Prostate gland (tissue), 2 donors: Measurements from ENCODE around the gene PDE10A. TPM values are rescaled to one million over a fixed set of nuclear protein-coding genes. Genes with fewer than 3 reads are reported as not detected.

Experiments
- DNase-seq: peaks from one replicate; pipeline ENCODE4 v3.0.0-alpha.2; 2019; ENCODE audit warnings: low spot score
- H3K27ac ChIP-seq, 2 donors: fragments of 200-600 bp; sonication (generic); 2 replicates each; pipeline ENCODE4 v1.5.1; 2017 to 2019
- H3K27me3 ChIP-seq: fragments of 200-600 bp; sonication (generic); replicated peaks from 2 replicates; pipeline ENCODE4 v1.5.1; 2019; ENCODE audit not compliant: insufficient read depth
- H3K36me3 ChIP-seq, 2 donors: fragments of 200-600 bp; sonication (generic); 1 replicate in 1 of 2; 2 replicates in 1 of 2; pipeline versions ENCODE4 v1.5.1 to v1.8.1; 2017 to 2019
- H3K4me1 ChIP-seq: fragments of 200-600 bp; sonication (generic); replicated peaks from 2 replicates; pipeline ENCODE4 v1.5.1; 2019
- H3K4me3 ChIP-seq, 2 donors: fragments of 200-600 bp; sonication (generic); 2 replicates each; pipeline ENCODE4 v1.5.1; 2017 to 2019
- H3K9me3 ChIP-seq: fragments of 200-600 bp; sonication (generic); 2 replicates; pipeline ENCODE4 v1.5.1; 2017
- POLR2A ChIP-seq: fragments of 450-650 bp; IDR thresholded peaks from one replicate; pipeline ENCODE4 v1.6.1; 2016; ENCODE audit warnings: antibody characterized with exemption, mild to moderate bottlenecking
- POLR2AphosphoS5 ChIP-seq: sonication (generic); formaldehyde crosslinking; IDR thresholded peaks from one replicate; pipeline ENCODE4 v1.6.1; 2017; ENCODE audit warnings: antibody characterized with exemption
- WGBS: methylation state at CpG from one replicate; pipeline ENCODE4 v1.1.5; 2018; 5-methylcytosine and 5-hydroxymethylcytosine counted together
- intact Hi-C: fragments of 100-400 bp; cut with DNase I; formaldehyde crosslinking; loops from one replicate; pipeline ENCODE4 v1.14.2; 2022
- total RNA-seq, 2 donors: library from RNA; depleted of rRNA; stranded (reverse); fragments of >200 nt; gene quantifications; one replicate each; pipeline ENCODE4 v1.1.0, GENCODE V29; 2016
- TF ChIP-seq, protein P1 (sequence below), 4 experiments: fragments of 200-600 bp in 2 of 4; fragments of 450-650 bp in 2 of 4; sonication (generic) in 2 of 4; IDR thresholded peaks; 1 replicate in 3 of 4; 2 replicates in 1 of 4; pipeline ENCODE4 v1.5.1; 2016 to 2019; ENCODE audit warnings: antibody characterized with exemption in 4 of 4, mild to moderate bottlenecking in 2 of 4, moderate library complexity in 2 of 4

The PDE10A gene
- total RNA-seq, 2 donors from 2014 or later: 9.6 to 13.5 TPM

DNA sequence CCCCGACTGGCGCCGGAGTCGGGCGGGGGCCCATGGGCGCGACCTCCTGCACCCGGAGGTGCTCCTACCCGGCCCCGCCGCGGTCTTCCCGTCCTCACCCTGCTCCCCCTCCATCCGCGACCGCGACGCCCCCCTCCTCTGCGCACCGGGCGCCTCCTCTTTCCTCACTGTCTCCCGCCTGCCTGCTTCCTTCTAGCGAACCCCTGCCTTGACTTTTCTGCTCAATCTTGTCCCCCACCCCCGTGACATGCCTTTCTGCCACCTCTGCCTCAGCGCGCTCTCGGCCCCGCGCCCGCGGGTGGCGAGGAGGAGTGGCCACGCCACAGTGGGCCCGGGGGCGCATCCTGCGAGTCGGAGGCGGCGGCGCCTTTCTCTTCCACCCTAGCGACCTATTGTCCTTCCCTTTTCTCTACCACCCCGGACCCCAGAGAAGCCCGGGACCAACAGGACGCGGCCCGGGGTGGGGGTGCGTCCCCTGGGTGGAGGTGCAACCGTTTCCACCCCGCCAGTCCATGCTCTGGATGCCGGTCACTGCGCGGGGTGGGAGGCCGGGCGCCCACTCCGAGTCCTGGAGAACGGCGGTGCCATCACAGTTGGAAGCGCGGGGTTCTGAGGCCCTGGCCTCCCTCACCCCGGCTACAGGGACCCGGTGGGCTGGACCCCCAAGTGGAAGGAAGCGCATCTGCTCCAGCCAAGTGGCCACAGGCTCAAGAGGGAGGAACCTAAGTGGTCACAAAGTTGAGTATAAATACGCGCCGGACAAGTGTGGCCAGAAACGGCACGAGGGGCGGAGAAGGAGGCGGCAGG, 2.0 kb downstream of the PDE10A start:
- DNase-seq: no peak
- H3K4me1 ChIP-seq: peaks cover 8% of the 10 kb centered on the region
- TF ChIP-seq POLR2AphosphoS5: no peak
- TF ChIP-seq POLR2A: no peak
- TF ChIP-seq, protein P1, sequence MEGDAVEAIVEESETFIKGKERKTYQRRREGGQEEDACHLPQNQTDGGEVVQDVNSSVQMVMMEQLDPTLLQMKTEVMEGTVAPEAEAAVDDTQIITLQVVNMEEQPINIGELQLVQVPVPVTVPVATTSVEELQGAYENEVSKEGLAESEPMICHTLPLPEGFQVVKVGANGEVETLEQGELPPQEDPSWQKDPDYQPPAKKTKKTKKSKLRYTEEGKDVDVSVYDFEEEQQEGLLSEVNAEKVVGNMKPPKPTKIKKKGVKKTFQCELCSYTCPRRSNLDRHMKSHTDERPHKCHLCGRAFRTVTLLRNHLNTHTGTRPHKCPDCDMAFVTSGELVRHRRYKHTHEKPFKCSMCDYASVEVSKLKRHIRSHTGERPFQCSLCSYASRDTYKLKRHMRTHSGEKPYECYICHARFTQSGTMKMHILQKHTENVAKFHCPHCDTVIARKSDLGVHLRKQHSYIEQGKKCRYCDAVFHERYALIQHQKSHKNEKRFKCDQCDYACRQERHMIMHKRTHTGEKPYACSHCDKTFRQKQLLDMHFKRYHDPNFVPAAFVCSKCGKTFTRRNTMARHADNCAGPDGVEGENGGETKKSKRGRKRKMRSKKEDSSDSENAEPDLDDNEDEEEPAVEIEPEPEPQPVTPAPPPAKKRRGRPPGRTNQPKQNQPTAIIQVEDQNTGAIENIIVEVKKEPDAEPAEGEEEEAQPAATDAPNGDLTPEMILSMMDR (IDR thresholded peaks at IDR 0.05): no peak
- H3K9me3 ChIP-seq: no peaks in the 10 kb centered on the region
- no peaks in the 10 kb centered on the region for H3K36me3 ChIP-seq
- H3K27me3 ChIP-seq: peaks cover 5% of the 10 kb centered on the region
- peak overlapping the region; percentile 44 to 81 for H3K27ac ChIP-seq
- H3K4me3 ChIP-seq: peak overlapping the region; percentile 45 to 72
- intact Hi-C loops: no loop called here
- 2% methylated on average over 69 of the region's 69 CpGs for WGBS

DNA sequence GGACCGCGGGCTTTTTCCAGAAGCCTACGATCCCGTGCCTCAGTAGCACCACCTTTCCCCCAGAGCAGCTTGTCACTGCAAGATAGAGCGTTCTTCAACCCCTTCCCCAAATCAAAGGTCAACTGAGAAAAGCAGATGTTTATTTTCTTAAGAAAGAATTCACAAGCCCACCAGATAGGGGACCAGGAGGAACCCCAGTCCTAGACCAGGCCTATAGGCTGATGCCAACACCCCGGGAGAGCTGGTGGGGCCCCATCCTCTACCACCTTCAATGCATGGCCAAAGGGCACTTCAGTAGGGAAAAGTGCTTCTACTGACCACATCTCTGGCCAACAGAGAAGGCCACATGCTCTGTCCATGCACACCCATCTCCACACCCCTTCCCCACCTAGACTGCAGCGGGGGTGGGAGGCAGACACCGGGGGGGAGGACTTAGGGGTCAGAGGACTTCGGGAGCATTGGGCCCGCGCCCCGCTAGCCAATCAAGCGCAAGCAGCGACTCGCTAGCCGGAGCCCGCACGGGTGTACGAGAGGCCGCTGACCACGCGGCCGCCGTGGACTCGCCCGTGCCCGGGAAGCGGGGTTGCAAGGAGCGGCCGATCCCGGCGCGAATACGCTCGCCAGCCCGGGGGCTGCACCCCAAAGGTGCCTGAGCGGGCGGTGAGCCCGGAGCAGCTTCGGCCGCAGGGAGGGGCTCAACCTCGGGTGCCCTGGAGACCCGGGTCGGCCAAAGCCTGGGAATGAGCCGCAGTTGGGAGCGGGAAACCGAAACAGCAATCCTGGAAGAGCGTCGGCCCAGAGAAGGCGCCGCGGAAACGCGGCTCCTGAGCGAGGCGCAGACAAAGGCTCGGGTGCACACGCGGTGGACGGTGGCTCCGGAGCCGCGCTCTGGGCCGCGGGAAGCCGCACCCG, 2.8 kb downstream of the PDE10A start:
- Histone ChIP-seq H3K36me3 (no peaks in the 10 kb centered on the region), H3K4me3 (peak overlapping the region; percentile 45 to 72), H3K9me3 (no peaks in the 10 kb centered on the region), H3K4me1 (peaks cover 8% of the 10 kb centered on the region), H3K27me3 (peaks cover 5% of the 10 kb centered on the region), H3K27ac (peak overlapping the region; percentile 44 to 81)
- WGBS: 14% methylated on average over 60 of the region's 67 CpGs
- TF ChIP-seq POLR2AphosphoS5: no peak
- TF ChIP-seq POLR2A: no peak
- TF ChIP-seq, protein P1 (IDR thresholded peaks at IDR 0.05): no peak
- DNase-seq: no peak
- intact Hi-C loops: no loop called here

DNA sequence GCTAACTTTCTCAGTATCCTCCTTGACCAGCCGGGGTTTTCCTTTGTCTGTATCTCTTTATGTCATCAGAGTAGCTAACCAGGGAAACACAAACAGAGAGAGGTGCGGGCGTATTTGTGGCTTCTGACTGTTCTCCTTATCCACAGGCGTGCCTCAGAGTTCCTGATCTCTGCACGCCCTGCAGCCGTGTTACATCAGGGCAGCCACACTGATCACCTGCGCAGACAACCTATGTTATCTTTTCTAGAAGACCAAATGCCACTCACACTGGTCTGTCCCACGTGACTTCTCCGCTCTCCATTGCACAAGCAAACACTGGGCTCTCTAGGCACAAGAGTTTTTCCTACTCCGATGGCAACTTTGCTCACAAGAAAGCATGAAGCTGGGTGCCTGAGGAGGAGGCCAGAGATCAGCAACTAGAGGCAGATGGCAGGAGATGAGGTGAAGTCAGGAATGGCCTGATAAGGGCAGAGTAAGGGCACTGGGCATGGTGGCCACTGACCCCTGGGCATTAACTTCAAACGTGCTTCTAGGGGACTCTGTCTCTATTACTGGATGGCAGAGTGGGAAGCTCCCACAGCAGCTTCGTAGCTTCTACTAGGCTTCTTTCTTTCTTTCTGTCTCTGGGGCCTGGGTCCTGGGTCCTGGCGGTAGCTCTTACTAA, 4.5 kb downstream of the PDE10A start:
- Histone ChIP-seq H3K4me1 (peaks cover 8% of the 10 kb centered on the region), H3K27ac (peak overlapping the region; percentile 1 to 15), H3K27me3 (no peaks in the 10 kb centered on the region), H3K4me3 (no peak overlapping the region), H3K9me3 (no peaks in the 10 kb centered on the region), H3K36me3 (no peaks in the 10 kb centered on the region)
- WGBS: 84% methylated on average over 13 of the region's 13 CpGs
- intact Hi-C loops: no loop called here
- no peak for DNase-seq
- no peak for TF ChIP-seq POLR2AphosphoS5
- no peak for TF ChIP-seq POLR2A
- TF ChIP-seq, protein P1 (IDR thresholded peaks at IDR 0.05): no peak

DNA sequence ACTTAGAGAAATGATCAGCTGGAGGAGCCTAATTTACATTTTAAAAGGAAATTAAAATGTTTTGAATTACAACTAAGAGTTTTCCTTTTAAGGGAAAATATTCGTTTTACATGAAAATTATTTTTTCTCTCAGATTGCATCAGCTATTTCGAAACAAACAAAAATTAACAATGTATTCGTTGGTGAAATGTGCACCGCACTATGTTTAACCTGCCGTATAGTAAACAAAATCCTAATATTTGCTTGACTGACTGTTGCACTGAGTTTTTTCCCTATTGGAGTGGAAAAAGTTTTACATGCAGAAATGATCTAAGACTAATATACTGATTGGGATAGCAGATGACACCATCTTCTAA, 5.7 kb downstream of the PDE10A start:
- intact Hi-C loops: no loop called here
- TF ChIP-seq, protein P1 (IDR thresholded peaks at IDR 0.05): no peak
- TF ChIP-seq POLR2AphosphoS5 (no peak), POLR2A (no peak)
- WGBS: 76% methylated on average over 5 of the region's 5 CpGs

More for the DNA sequence above, 5.7 kb downstream of the PDE10A start:
- Histone ChIP-seq H3K4me3 (no peak overlapping the region), H3K36me3 (no peaks in the 10 kb centered on the region), H3K9me3 (no peaks in the 10 kb centered on the region), H3K27ac (no peak overlapping the region), H3K27me3 (no peaks in the 10 kb centered on the region), H3K4me1 (peaks cover 8% of the 10 kb centered on the region)
- DNase-seq: no peak
